DMS 273 (cell line): ENCODE results near the gene LIN9.
"Not testable (repeated sequence)": the region's sequence is repeated elsewhere in the genome, so short reads cannot be mapped to it uniquely, and the experiment has no call there.

Experiments used
- DNase-seq: peaks from one replicate; lab custom pipeline; 2025; ENCODE audit not compliant: unreplicated experiment; lab: John Stamatoyannopoulos, UW

LIN9 gene

GRCh38 chr1:226216056-226216455 lies 92.9 kb downstream of the LIN9 start:
- DNase-seq = no peak

DNA sequence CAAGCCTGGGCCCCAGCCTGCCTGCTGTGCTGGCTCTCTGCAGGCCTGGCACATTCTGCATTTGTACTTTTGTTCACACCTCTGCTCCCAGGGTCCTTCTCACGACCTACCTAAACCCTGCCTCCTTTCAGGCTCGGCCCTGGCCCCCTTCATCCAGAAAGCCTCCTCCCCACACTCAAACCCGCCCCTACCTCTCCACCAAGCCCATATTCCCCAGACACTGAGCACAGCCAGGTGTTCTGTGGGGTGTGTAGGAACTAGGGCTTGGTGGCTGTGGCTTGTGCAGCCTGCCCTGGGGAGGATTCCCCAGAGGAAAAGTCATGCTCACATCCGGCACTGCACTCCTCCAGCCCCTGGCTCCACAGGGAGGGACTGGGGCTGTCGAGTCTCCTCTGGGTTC lies 93.7 kb downstream of the LIN9 start:
- DNase-seq = peak; percentile 44

DNA sequence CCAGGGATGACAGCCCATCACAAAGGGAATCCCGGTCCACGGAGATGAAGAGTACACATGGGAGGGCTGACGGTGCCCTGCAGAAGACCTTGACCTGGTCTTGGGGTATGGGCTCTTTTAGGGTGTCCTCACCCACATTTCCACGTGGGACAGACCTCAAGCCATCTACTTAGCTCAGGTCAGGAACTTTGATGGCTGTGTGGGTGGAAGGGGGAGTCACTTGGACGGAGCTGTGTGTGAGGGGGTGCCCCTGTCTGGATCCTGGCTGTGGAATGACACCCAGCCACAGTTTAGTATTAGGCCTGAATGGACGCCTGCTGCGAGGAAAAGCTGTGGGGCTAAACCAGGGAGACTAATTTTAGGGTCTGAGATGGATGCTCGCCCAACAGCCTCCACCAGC lies 96.4 kb downstream of the LIN9 start:
- no peak for DNase-seq

DNA sequence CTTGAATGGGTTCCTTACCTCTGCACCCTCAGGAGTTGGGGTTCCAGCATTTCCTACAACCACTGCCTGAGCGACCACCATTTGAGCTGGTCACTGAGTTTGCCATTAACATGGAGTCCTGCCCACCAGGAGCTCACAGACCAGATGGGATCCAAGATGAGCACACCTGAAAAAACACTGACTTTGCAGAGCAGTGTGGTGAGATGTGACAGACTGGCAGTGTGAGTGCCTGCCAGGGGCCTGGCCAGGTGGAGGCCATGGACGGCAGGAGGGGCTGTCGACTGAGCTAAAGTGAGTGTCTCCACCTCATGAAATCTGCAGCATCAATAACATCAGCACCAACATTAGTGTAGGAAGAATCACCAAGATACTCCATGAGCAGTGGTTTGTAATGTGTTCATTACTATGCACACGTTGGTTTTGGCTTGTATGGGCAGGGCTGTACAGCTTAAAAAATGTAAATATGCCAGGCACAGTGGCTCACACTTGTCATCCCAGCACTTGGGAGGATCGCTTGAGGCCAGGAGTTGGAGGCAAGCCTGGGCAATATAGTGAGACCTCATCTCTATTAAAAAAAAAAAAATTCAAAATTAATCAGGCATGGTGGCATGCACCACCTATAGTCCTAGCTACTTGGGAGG lies 97.7 kb downstream of the LIN9 start:
- peak; percentile 21 for DNase-seq

DNA sequence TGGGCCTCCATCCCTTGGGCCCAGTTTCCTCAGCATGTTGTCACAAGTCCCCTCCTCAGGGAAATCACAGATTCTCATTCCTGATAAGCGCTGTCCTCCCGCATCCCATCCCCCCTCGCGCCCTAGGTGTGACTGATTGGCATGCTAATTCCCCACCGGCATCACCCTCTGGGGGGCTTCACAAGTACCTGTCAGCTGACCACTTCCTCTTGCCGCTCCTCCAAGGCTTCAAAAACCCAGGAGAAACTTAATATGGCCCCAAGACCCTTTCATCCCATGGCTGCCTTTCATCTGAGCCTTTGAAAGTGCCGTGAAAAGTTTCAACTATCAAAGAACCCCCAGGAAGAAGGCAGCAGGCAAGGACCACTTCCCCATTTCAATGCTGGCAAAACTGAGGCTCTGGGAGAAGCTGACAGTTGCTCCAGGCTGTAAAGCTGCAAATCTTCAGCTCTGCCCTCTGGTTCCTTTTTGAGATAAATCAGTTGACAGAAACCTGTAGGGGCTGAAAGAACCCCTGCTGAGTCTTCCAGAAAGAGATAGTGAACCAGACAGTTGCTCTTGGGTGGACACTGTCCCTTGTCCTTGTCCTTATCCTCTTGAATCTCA lies 98.3 kb downstream of the LIN9 start:
- DNase-seq = no peak

- peak; percentile 63 for DNase-seq
Observed at GRCh38 chr1:226209307-226210059, 99.5 kb downstream of the LIN9 start.

GRCh38 chr1:226207048-226207447 lies 101.9 kb downstream of the LIN9 start:
- no peak for DNase-seq

- no peak for DNase-seq
Observed at GRCh38 chr1:226204198-226204597, 104.8 kb downstream of the LIN9 start.

DNA sequence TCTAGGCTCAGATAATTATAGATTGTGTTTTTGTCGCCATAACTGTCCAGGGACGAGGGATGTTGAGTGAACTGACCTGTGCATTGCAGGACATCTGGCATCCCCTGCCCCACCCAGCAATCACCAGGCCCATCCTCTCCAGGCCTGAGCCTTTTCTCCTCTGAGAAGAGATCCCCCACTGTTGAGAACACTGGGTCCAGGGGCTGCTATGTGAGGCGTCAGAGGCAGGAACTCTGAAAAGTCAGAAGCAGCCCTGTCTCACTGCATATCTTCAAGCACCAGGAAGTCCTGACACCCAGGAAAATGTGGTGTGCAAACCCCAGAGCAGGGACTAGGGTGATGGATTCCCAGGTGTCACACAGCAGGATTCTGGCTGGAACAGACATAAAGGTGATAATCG lies 105.3 kb downstream of the LIN9 start:
- no peak for DNase-seq

GRCh38 chr1:226203240-226203639 lies 105.7 kb downstream of the LIN9 start:
- no peak for DNase-seq

GRCh38 chr1:226202666-226203065 lies 106.3 kb downstream of the LIN9 start:
- DNase-seq = not testable (repeated sequence)

- no peak for DNase-seq
Observed at GRCh38 chr1:226202246-226202645, 106.7 kb downstream of the LIN9 start.

GRCh38 chr1:226201029-226201593 lies 107.9 kb downstream of the LIN9 start:
- peak; percentile 32 for DNase-seq

- no peak for DNase-seq
Observed at GRCh38 chr1:226199971-226200370, 109.0 kb downstream of the LIN9 start.

DNA sequence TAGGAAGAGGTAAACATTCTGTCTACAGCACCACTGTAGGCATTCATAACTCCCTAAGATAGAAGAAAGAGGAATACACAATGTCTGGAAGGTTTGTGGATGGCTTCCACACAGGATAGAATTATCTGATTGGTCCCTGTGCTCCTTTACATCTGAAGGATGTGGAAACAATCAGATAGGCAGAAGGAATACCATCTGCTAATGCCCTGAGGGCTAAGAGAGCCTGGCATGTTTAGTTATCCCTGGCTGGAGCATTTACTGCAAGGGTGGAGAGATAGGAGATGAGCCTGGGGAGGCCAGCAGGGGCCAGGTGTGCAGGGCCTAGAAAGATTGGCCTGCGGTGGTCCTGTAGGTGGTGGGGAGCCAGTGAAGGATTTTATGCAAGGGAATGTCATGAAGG lies 113.8 kb downstream of the LIN9 start:
- DNase-seq = peak; percentile 79

- no peak for DNase-seq
Observed at GRCh38 chr1:226187380-226187779, 121.6 kb downstream of the LIN9 start.

- no peak for DNase-seq
Observed at GRCh38 chr1:226187019-226187322, 122.0 kb downstream of the LIN9 start.

- DNase-seq = peak; percentile 94
Observed at GRCh38 chr1:226186124-226187018, 122.6 kb downstream of the LIN9 start, which contains the start of gene ACBD3. Gene ACBD3 (minus strand): TSS chr1:226186741. CDS start chr1:226186675, 66 bp downstream.

DNA sequence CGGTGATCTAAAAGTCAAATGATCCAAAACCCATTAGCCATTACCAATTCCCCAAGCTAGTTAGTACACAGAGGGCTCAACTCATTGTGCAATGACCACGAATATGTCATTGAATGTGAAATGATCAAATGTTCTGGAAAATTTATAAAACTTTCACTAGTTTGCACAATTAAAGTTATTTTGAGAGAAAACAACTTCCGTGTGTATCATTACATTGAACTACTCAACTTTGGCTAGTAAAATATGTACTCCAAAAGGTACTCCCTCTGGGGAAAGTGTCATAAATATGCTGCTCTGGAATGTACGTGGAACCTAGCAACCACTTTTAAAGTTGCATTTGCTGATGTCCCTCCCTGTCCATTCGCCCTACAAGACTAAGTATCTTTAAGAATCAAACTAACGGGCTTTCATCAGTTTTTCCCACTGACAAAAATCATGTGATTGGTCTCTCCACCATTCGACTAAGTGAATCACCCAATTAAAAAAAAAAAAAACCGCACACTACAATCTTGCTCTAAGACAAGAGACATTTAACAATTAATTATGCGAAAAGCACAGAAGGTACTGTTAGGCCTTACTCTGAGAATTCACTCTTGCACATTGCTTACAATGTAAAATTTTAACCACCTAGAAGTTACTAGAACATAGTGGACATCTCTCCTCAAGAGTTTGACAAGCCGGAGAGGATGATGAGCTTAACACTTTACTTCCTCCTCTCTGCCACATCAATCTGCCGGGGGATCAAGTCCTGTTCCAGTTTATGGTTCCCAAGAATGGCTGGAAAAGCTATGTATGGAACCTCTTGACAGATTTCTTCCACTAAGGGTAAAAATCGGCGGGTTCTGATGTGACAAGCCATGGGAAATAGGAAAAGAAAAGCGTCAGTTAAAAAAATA lies 123.6 kb downstream of the LIN9 start:
- peak; percentile 45 for DNase-seq
